Kidney epithelial cell (primary cell): ENCODE results near the gene SNX12. TPM values are rescaled to one million over a fixed set of nuclear protein-coding genes. Genes with fewer than 3 reads are reported as not detected.

Experiments
- DNase-seq: peaks from one replicate; pipeline ENCODE4 v3.0.0-alpha.2; 2010; ENCODE audit warnings: low read depth
- H3K27me3 ChIP-seq: 2 replicates; pipeline ENCODE4 v1.6.0; 2011; ENCODE audit warnings: low read length; ENCODE audit not compliant: control insufficient read depth, insufficient read depth
- H3K36me3 ChIP-seq: 2 replicates; pipeline ENCODE4 v1.5.1; 2011; ENCODE audit warnings: low read length; ENCODE audit not compliant: control insufficient read depth, insufficient read depth
- H3K4me3 ChIP-seq: 2 replicates; pipeline ENCODE4 v1.5.1; 2011; ENCODE audit warnings: low read depth, mild to moderate bottlenecking, control low read depth, low read length
- CTCF ChIP-seq: IDR thresholded peaks from 2 replicates; pipeline ENCODE4 v1.5.1; 2011; ENCODE audit warnings: mild to moderate bottlenecking, moderate library complexity, low read length, control low read depth, inconsistent platforms; ENCODE audit not compliant: insufficient read depth, poor library complexity, severe bottlenecking
- total RNA-seq: library from RNA; depleted of rRNA; stranded (reverse); fragments of >200 nt; gene quantifications from 2 replicates; pipeline ENCODE4 v1.2.3, GENCODE V29; 2015

SNX12 gene
- total RNA-seq, 1 donor from 2014 or later = 95.8 TPM

- Histone ChIP-seq H3K36me3 (no peaks in the 10 kb centered on the region), H3K4me3 (no peak overlapping the region), H3K27me3 (no peaks in the 10 kb centered on the region)
- DNase-seq = no peak
- no peak for TF ChIP-seq CTCF
Measured at GRCh38 chrX:71107762-71108360, 39.7 kb upstream of the SNX12 start.

GRCh38 chrX:71107245-71107644 lies 39.1 kb upstream of the SNX12 start:
- no peaks in the 10 kb centered on the region for H3K36me3 ChIP-seq
- H3K27me3 ChIP-seq = no peaks in the 10 kb centered on the region
- DNase-seq = no peak
- no peak overlapping the region for H3K4me3 ChIP-seq
- TF ChIP-seq CTCF = no peak

GRCh38 chrX:71106427-71106826 lies 38.3 kb upstream of the SNX12 start, which contains the start of gene CXorf65:
CXorf65 (minus strand) TSS chrX:71106740; CDS start chrX:71106556, 184 bp downstream.
- no peak for TF ChIP-seq CTCF
- H3K36me3 ChIP-seq = no peaks in the 10 kb centered on the region
- no peak for DNase-seq
- H3K27me3 ChIP-seq = no peaks in the 10 kb centered on the region
- H3K4me3 ChIP-seq = no peak within 1 kb of the TSS

GRCh38 chrX:71105628-71106027 lies 37.5 kb upstream of the SNX12 start:
- Histone ChIP-seq H3K4me3 (no peak overlapping the region), H3K27me3 (no peaks in the 10 kb centered on the region), H3K36me3 (no peaks in the 10 kb centered on the region)
- no peak for TF ChIP-seq CTCF
- no peak for DNase-seq

GRCh38 chrX:71103110-71103983 lies 35.2 kb upstream of the SNX12 start:
- no peak for DNase-seq
- TF ChIP-seq CTCF = no peak
- H3K36me3 ChIP-seq = no peaks in the 10 kb centered on the region

GRCh38 chrX:71102292-71102691 lies 34.2 kb upstream of the SNX12 start:
- Histone ChIP-seq H3K36me3 (no peaks in the 10 kb centered on the region), H3K27me3 (no peaks in the 10 kb centered on the region), H3K4me3 (no peak overlapping the region)
- no peak for DNase-seq
- no peak for TF ChIP-seq CTCF

More at GRCh38 chrX:71103110-71103983, 35.2 kb upstream of the SNX12 start:
- H3K4me3 ChIP-seq = no peak overlapping the region
- H3K27me3 ChIP-seq = no peaks in the 10 kb centered on the region
